Astrocyte of the spinal cord (primary cell): Measurements from ENCODE around the gene FAM185A.
"Not testable (repeated sequence)": the region's sequence is repeated elsewhere in the genome, so short reads cannot be mapped to it uniquely, and the experiment has no call there.

Experiments
- DNase-seq: peaks from one replicate; pipeline ENCODE4 v3.0.0; 2011; ENCODE audit warnings: low read depth, low spot score
- H3K4me3 ChIP-seq: 2 replicates; pipeline ENCODE4 v1.5.1; 2011; ENCODE audit warnings: low read depth, mild to moderate bottlenecking, low read length, moderate library complexity
- in situ Hi-C: cut with HindIII; loops from 2 replicates; pipeline ENCODE4 v1.10.0; 2017; ENCODE audit warnings: low sequenced_read_pairs
- TF ChIP-seq, protein P1 (sequence below): IDR thresholded peaks from 2 replicates; pipeline ENCODE4 v1.5.1; 2012; ENCODE audit warnings: low read depth, mild to moderate bottlenecking, low read length, inconsistent platforms

The FAM185A gene

DNA sequence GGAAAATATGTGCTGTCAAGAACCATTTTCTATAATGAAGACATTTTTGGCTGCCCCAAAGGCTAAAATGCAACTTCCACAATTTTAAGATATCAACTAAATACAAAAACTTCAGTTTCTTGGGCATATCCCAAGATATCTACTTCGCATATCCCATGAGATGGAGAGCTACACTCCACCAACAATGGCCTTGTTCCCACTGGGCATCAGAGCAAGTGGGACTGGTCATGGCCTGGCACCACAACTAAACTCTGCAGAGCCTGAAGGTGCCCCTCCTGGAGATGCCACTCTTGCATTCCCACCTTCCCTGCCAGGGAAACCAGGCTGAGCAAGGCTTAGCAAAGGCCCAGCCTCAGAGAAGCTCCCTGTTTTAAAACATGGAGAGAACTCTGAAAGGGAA lies 88.2 kb downstream of the FAM185A start:
- TF ChIP-seq, protein P1, sequence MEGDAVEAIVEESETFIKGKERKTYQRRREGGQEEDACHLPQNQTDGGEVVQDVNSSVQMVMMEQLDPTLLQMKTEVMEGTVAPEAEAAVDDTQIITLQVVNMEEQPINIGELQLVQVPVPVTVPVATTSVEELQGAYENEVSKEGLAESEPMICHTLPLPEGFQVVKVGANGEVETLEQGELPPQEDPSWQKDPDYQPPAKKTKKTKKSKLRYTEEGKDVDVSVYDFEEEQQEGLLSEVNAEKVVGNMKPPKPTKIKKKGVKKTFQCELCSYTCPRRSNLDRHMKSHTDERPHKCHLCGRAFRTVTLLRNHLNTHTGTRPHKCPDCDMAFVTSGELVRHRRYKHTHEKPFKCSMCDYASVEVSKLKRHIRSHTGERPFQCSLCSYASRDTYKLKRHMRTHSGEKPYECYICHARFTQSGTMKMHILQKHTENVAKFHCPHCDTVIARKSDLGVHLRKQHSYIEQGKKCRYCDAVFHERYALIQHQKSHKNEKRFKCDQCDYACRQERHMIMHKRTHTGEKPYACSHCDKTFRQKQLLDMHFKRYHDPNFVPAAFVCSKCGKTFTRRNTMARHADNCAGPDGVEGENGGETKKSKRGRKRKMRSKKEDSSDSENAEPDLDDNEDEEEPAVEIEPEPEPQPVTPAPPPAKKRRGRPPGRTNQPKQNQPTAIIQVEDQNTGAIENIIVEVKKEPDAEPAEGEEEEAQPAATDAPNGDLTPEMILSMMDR: no peak
- DNase-seq: no peak
- no peak overlapping the region for H3K4me3 ChIP-seq
- in situ Hi-C loops: no loop called here

DNA sequence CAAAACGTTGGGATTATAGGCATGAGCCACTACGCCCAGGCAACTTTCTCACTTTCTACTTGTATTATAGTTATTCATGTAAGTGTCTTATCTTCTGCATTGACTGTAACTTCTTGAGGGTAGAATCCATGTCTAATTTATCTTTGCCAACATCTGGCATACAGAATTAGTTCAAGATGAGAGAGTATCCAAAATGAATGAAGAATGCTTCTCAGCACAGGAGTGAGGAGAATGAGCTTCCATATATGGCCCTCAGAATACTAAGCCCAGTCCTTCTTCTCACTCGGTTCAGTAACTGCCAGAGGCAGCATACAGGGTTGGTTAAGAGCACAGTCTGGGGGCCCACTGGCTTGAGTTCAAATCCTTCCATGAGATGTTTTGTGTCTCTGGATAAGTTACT lies 89.0 kb downstream of the FAM185A start:
- in situ Hi-C loops: no loop called here
- no peak for DNase-seq
- H3K4me3 ChIP-seq: no peak overlapping the region
- TF ChIP-seq, protein P1: no peak

- in situ Hi-C loops, H3K4me3 ChIP-seq, DNase-seq: not testable (repeated sequence)
These were observed 89.8 kb downstream of the FAM185A start for GRCh38 chr7:102838572-102839101.

GRCh38 chr7:102840404-102840803 lies 91.6 kb downstream of the FAM185A start:
- no peak overlapping the region for H3K4me3 ChIP-seq

GRCh38 chr7:102841290-102841689 lies 92.5 kb downstream of the FAM185A start:
- TF ChIP-seq, protein P1: no peak
- peak; percentile 83 for DNase-seq
- H3K4me3 ChIP-seq: no peak overlapping the region
- in situ Hi-C loops: no loop called here

More at GRCh38 chr7:102840404-102840803, 91.6 kb downstream of the FAM185A start:
- TF ChIP-seq, protein P1: no peak
- no peak for DNase-seq
- in situ Hi-C loops: no loop called here

DNA sequence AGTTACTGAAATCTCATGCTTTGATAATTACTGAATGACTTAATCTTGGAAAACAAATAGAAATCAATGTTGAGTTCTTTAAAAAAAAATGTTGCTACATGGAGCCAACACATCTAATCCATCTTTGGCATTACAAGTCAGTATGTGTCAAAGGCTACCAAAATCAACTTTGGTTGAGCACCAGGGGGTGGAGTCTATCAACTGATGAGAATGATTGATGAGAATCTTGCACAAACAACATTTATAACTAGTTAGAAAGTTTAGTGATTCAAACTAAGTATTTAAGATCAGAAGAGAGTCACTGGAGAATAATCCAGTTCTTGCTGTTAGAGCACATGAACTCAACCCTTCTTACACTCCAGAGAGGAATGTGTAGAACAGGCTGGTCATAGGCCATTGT lies 93.5 kb downstream of the FAM185A start:
- TF ChIP-seq, protein P1: no peak
- in situ Hi-C loops: no loop called here
- no peak for DNase-seq
- H3K4me3 ChIP-seq: no peak overlapping the region

GRCh38 chr7:102843850-102844249 lies 95.1 kb downstream of the FAM185A start:
- in situ Hi-C loops: no loop called here
- no peak for DNase-seq

More at GRCh38 chr7:102843850-102844249, 95.1 kb downstream of the FAM185A start:
- TF ChIP-seq, protein P1: no peak
- no peak overlapping the region for H3K4me3 ChIP-seq
